ENCODE data around the gene CAMKK2.

The CAMKK2 gene

DNA sequence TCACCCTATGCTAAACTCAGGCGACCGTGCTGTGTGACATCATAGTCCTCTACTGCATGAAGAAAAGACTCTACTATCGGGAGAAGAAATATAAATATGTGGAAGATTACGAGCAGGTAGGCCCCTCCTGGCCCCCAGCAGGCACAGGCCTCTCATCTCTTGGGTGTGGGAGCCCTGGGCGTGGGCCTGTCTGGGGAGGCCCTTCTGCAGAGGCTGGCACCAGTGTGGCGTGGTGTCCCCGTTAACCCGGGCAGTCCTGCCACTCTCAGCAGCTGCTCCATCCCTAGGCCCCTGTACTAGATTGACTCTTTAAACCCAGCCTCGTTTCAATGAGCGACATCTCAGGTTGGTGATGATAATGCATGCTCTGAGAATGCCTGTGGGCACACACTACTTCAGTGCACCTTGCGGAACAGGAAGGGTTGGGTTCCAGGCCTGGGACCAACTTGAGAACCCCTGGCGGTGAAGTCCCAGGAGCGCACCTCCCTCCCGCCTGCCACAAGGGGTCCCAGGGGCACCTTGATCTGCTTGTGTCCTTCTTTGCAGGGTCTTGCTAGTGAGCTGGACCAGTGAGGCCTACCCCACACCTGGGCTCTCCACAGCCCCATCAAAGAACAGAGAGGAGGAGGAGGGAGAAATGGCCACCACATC lies 63.4 kb downstream of the CAMKK2 start:
- TF ChIP-seq EZH2phosphoT487 (IDR thresholded peaks at IDR 0.05; ENCODE audit: borderline replicate concordance, low read length), result no peak
- TF ChIP-seq, protein P1, sequence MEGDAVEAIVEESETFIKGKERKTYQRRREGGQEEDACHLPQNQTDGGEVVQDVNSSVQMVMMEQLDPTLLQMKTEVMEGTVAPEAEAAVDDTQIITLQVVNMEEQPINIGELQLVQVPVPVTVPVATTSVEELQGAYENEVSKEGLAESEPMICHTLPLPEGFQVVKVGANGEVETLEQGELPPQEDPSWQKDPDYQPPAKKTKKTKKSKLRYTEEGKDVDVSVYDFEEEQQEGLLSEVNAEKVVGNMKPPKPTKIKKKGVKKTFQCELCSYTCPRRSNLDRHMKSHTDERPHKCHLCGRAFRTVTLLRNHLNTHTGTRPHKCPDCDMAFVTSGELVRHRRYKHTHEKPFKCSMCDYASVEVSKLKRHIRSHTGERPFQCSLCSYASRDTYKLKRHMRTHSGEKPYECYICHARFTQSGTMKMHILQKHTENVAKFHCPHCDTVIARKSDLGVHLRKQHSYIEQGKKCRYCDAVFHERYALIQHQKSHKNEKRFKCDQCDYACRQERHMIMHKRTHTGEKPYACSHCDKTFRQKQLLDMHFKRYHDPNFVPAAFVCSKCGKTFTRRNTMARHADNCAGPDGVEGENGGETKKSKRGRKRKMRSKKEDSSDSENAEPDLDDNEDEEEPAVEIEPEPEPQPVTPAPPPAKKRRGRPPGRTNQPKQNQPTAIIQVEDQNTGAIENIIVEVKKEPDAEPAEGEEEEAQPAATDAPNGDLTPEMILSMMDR (IDR thresholded peaks at IDR 0.05; ENCODE audit: low read depth, low read length, poor library complexity, severe bottlenecking), result peak; percentile 13
- H3K9me2 ChIP-seq (replicated peaks; ENCODE audit: control insufficient read depth, low read length), result no peaks in the 10 kb centered on the region
- no peaks in the 10 kb centered on the region for H4K20me1 ChIP-seq (ENCODE audit: control insufficient read depth, insufficient read depth, low read depth, low read length)
- no peak overlapping the region for H3K4me3 ChIP-seq (ENCODE audit: low read length)
- no peaks in the 10 kb centered on the region for H3K36me3 ChIP-seq (ENCODE audit: control insufficient read depth, low read length)
- H3K27me3 ChIP-seq (ENCODE audit: control insufficient read depth, low read length), result no peaks in the 10 kb centered on the region
- H3K79me2 ChIP-seq (ENCODE audit: control insufficient read depth, low read length), result no peaks in the 10 kb centered on the region
- no peaks in the 10 kb centered on the region for H3F3A ChIP-seq (ENCODE audit: control insufficient read depth, insufficient read depth)
- H3K27ac ChIP-seq (ENCODE audit: low read depth, low read length), result no peak overlapping the region
- 0 out of 2 replicates have a peak, but pooled peaks cover 2% of the 10 kb centered on the region for H3K4me1 ChIP-seq (ENCODE audit: control insufficient read depth, low read length)
- no peak overlapping the region for H3K4me2 ChIP-seq (ENCODE audit: low read length)
- H3K9me3 ChIP-seq (ENCODE audit: control insufficient read depth, insufficient read depth, low read length), result no peaks in the 10 kb centered on the region

DNA sequence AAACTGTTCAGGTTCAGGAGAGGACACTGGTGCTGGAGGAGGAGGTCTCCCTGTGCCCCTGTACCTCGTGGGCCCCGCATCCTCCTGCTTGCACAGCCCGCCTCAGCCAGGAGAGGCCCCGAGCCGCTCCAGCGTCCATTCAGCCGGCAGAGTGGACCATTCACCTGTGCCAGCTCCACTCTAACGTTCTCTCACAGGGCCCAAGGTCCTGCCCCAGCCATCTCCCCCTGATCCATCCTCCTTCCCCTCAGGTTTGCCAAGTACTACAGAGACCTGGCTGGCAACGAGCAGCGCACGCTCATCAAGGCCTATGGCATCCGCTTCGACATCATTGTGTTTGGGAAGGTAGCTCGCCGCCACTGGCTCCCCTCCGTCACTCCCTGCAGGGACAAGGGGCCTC lies 64.3 kb downstream of the CAMKK2 start:
- H3K36me3 ChIP-seq (ENCODE audit: control insufficient read depth, low read length), result no peaks in the 10 kb centered on the region
- no peaks in the 10 kb centered on the region for H3K27me3 ChIP-seq (ENCODE audit: control insufficient read depth, low read length)
- H3K79me2 ChIP-seq (ENCODE audit: control insufficient read depth, low read length), result no peaks in the 10 kb centered on the region
- H3K4me3 ChIP-seq (ENCODE audit: low read length), result no peak overlapping the region
- H4K20me1 ChIP-seq (ENCODE audit: control insufficient read depth, insufficient read depth, low read depth, low read length), result no peaks in the 10 kb centered on the region
- H3K4me1 ChIP-seq (ENCODE audit: control insufficient read depth, low read length), result peaks cover 11% of the 10 kb centered on the region
- no peaks in the 10 kb centered on the region for H3K9me2 ChIP-seq (replicated peaks; ENCODE audit: control insufficient read depth, low read length)
- TF ChIP-seq EZH2phosphoT487 (IDR thresholded peaks at IDR 0.05; ENCODE audit: borderline replicate concordance, low read length), result no peak
- TF ChIP-seq, protein P1 (IDR thresholded peaks at IDR 0.05; ENCODE audit: low read depth, low read length, poor library complexity, severe bottlenecking), result no peak
- H3K4me2 ChIP-seq (ENCODE audit: low read length), result no peak overlapping the region
- no peaks in the 10 kb centered on the region for H3F3A ChIP-seq (ENCODE audit: control insufficient read depth, insufficient read depth)
- no peak overlapping the region for H3K27ac ChIP-seq (ENCODE audit: low read depth, low read length)
- H3K9me3 ChIP-seq (ENCODE audit: control insufficient read depth, insufficient read depth, low read length), result no peaks in the 10 kb centered on the region

DNA sequence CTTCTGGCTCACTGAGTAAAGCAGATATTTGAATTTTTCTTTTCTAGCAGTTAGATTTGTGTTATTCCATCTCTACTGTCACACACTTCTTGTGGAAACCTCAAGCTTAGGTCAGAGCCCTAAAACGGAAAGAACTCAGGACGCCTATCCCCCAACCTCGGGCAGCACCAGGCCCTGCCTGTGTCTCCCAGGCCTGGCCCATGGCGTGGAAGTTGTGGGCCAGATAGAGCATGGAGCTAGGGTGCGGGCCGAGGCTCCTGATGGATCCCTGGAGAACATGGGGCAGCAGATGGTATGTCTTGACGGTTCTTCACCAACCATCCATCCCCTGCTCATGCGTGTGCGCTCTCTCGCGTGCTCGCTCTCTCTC lies 66.0 kb downstream of the CAMKK2 start:
- no peaks in the 10 kb centered on the region for H3K9me3 ChIP-seq (ENCODE audit: control insufficient read depth, insufficient read depth, low read length)
- no peaks in the 10 kb centered on the region for H3K9me2 ChIP-seq (replicated peaks; ENCODE audit: control insufficient read depth, low read length)
- no peak for TF ChIP-seq EZH2phosphoT487 (IDR thresholded peaks at IDR 0.05; ENCODE audit: borderline replicate concordance, low read length)
- TF ChIP-seq, protein P1 (IDR thresholded peaks at IDR 0.05; ENCODE audit: low read depth, low read length, poor library complexity, severe bottlenecking), result no peak
- H3K4me3 ChIP-seq (ENCODE audit: low read length), result no peak overlapping the region
- H3K36me3 ChIP-seq (ENCODE audit: control insufficient read depth, low read length), result no peaks in the 10 kb centered on the region
- H3K4me2 ChIP-seq (ENCODE audit: low read length), result no peak overlapping the region
- no peaks in the 10 kb centered on the region for H4K20me1 ChIP-seq (ENCODE audit: control insufficient read depth, insufficient read depth, low read depth, low read length)
- H3F3A ChIP-seq (ENCODE audit: control insufficient read depth, insufficient read depth), result no peaks in the 10 kb centered on the region
- H3K79me2 ChIP-seq (ENCODE audit: control insufficient read depth, low read length), result no peaks in the 10 kb centered on the region
- H3K27me3 ChIP-seq (ENCODE audit: control insufficient read depth, low read length), result no peaks in the 10 kb centered on the region
- H3K27ac ChIP-seq (ENCODE audit: low read depth, low read length), result no peak overlapping the region
- H3K4me1 ChIP-seq (ENCODE audit: control insufficient read depth, low read length), result peaks cover 20% of the 10 kb centered on the region

Data from DOHH2 (cell line).